Liver (tissue), 3 donors: ENCODE results near the gene B3GNT9.
A peak's percentile ranks its signal among the peaks of the same experiment; 100 is the strongest.

Experiments used
- GABPA ChIP-seq, 2 donors: IDR thresholded peaks in 1 of 2; conservative IDR thresholded peaks in 1 of 2; 2 replicates each; pipeline ENCODE4 v1.6.1; 2016; ENCODE audit warnings: antibody characterized with exemption in 2 of 2, mild to moderate bottlenecking in 1 of 2, moderate library complexity in 1 of 2
- HNF4A ChIP-seq, 2 donors: conservative IDR thresholded peaks; 2 replicates each; pipeline ENCODE4 v1.6.1; 2016; ENCODE audit warnings: antibody characterized with exemption in 2 of 2, mild to moderate bottlenecking in 2 of 2
- RAD21 ChIP-seq, 2 donors: IDR thresholded peaks; 2 replicates each; pipeline ENCODE4 v1.6.1; 2016; ENCODE audit warnings: antibody characterized with exemption in 2 of 2, mild to moderate bottlenecking in 2 of 2
- REST ChIP-seq: IDR thresholded peaks from 2 replicates; pipeline ENCODE4 v1.6.1; 2016; ENCODE audit warnings: antibody characterized with exemption, mild to moderate bottlenecking
- SP1 ChIP-seq: IDR thresholded peaks from 2 replicates; pipeline ENCODE4 v1.6.1; 2018; ENCODE audit warnings: antibody characterized with exemption, mild to moderate bottlenecking
- YY1 ChIP-seq: IDR thresholded peaks from 2 replicates; pipeline ENCODE4 v1.6.1; 2016; ENCODE audit warnings: antibody characterized with exemption, mild to moderate bottlenecking
- ZBTB33 ChIP-seq: IDR thresholded peaks from 2 replicates; pipeline ENCODE4 v1.6.1; 2016; ENCODE audit warnings: antibody characterized with exemption
- TF ChIP-seq, protein P1 (sequence below): fragments of 150-350 bp; IDR thresholded peaks from 2 replicates; pipeline ENCODE4 v1.5.1; 2017; ENCODE audit warnings: improper control_type of control experiment, low read depth, low read length; ENCODE audit not compliant: missing input control
- donor health status: healthy.
- donor health status: healthy.

- TF ChIP-seq ZBTB33, result no peak
- peak; percentile 85 to 95 for TF ChIP-seq GABPA (IDR thresholded peaks at IDR 0.05 in 1 of 2, conservative IDR thresholded peaks at IDR 0.05 in 1 of 2)
- TF ChIP-seq, protein P1, sequence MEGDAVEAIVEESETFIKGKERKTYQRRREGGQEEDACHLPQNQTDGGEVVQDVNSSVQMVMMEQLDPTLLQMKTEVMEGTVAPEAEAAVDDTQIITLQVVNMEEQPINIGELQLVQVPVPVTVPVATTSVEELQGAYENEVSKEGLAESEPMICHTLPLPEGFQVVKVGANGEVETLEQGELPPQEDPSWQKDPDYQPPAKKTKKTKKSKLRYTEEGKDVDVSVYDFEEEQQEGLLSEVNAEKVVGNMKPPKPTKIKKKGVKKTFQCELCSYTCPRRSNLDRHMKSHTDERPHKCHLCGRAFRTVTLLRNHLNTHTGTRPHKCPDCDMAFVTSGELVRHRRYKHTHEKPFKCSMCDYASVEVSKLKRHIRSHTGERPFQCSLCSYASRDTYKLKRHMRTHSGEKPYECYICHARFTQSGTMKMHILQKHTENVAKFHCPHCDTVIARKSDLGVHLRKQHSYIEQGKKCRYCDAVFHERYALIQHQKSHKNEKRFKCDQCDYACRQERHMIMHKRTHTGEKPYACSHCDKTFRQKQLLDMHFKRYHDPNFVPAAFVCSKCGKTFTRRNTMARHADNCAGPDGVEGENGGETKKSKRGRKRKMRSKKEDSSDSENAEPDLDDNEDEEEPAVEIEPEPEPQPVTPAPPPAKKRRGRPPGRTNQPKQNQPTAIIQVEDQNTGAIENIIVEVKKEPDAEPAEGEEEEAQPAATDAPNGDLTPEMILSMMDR, result peak; percentile 2
- TF ChIP-seq REST, result no peak
- TF ChIP-seq SP1, result peak; percentile 50
- peak; percentile 63 for TF ChIP-seq YY1
- TF ChIP-seq RAD21 (IDR thresholded peaks at IDR 0.05), result peak in 1 of 2 donors; percentile 40
- no peak for TF ChIP-seq HNF4A (conservative IDR thresholded peaks at IDR 0.05)
These were observed 41.3 kb upstream of the B3GNT9 start, which contains the start of gene E2F4 for GRCh38 chr16:67191995-67192681.
